Activated naive CD4-positive, alpha-beta T cell treated with anti-CD3 and anti-CD28 coated beads, Interleukin-2, amount 50 U/mL, for 72 hours (primary cell): ENCODE data around the gene MRPS9. TPM values are rescaled to one million over a fixed set of nuclear protein-coding genes. Genes with fewer than 3 reads are reported as not detected.
A peak's percentile ranks its signal among the peaks of the same experiment; 100 is the strongest.

Experiments used
- ATAC-seq, 2 donors: fragments of 150-1000 bp; cut with Tn5 transposase; 2 replicates each; pipeline ENCODE4 v1.10.0; 2021; ENCODE audit warnings: mild to moderate bottlenecking in 2 of 2, moderate library complexity in 2 of 2
- DNase-seq, 2 donors: peaks; one replicate each; pipeline ENCODE4 v3.0.0; 2021 to 2022; ENCODE audit warnings: low spot score in 2 of 2
- H3K27ac Mint-ChIP-seq, 2 donors: one replicate each; pipeline ENCODE4 v1.8.0; 2022; ENCODE audit warnings: mild to moderate bottlenecking in 2 of 2, mixed read lengths in 2 of 2
- H3K36me3 Mint-ChIP-seq, 2 donors: one replicate each; pipeline ENCODE4 v1.8.0; 2022; ENCODE audit warnings: mixed read lengths in 2 of 2
- H3K9me3 Mint-ChIP-seq, 2 donors: one replicate each; pipeline ENCODE4 v1.8.0; 2022; ENCODE audit warnings: mixed read lengths in 2 of 2
- total RNA-seq, 2 donors: library from RNA; stranded (reverse); gene quantifications; one replicate each; pipeline ENCODE4 v1.2.3, GENCODE V29; 2022

MRPS9 gene
- total RNA-seq, 2 donors from 2014 or later: 36.0 to 36.8 TPM

GRCh38 chr2:105103481-105103880, 65.6 kb downstream of the MRPS9 start:
- DNase-seq (no peak), ATAC-seq (no peak)
- no peaks in the 10 kb centered on the region for H3K9me3 Mint-ChIP-seq
- no peaks in the 10 kb centered on the region for H3K36me3 Mint-ChIP-seq
- peak overlapping the region in 1 of 2 donors; percentile 24 for H3K27ac Mint-ChIP-seq

- H3K36me3 Mint-ChIP-seq: no peaks in the 10 kb centered on the region
- ATAC-seq: no peak
- peak overlapping the region in 1 of 2 donors; percentile 24 for H3K27ac Mint-ChIP-seq
- DNase-seq: no peak
- no peaks in the 10 kb centered on the region for H3K9me3 Mint-ChIP-seq
These were observed 66.4 kb downstream of the MRPS9 start for GRCh38 chr2:105104208-105104731.

- Mint-ChIP-seq H3K9me3 (no peaks in the 10 kb centered on the region), H3K27ac (no peak overlapping the region), H3K36me3 (no peaks in the 10 kb centered on the region)
- ATAC-seq (no peak), DNase-seq (no peak)
These were observed 72.5 kb downstream of the MRPS9 start for GRCh38 chr2:105110295-105110829.

- DNase-seq: no peak
- Mint-ChIP-seq H3K9me3 (no peaks in the 10 kb centered on the region), H3K27ac (peak overlapping the region in 1 of 2 donors; percentile 68), H3K36me3 (no peaks in the 10 kb centered on the region)
- no peak for ATAC-seq
These were observed 73.7 kb downstream of the MRPS9 start for GRCh38 chr2:105111365-105112150.

GRCh38 chr2:105112345-105112744, 74.5 kb downstream of the MRPS9 start:
- no peaks in the 10 kb centered on the region for H3K9me3 Mint-ChIP-seq
- ATAC-seq: no peak
- H3K36me3 Mint-ChIP-seq: no peaks in the 10 kb centered on the region
- H3K27ac Mint-ChIP-seq: no peak overlapping the region
- DNase-seq: no peak

- Mint-ChIP-seq H3K36me3 (no peaks in the 10 kb centered on the region), H3K27ac (no peak overlapping the region), H3K9me3 (no peaks in the 10 kb centered on the region)
- ATAC-seq (no peak), DNase-seq (no peak)
These were observed 75.9 kb downstream of the MRPS9 start for GRCh38 chr2:105113616-105114291.

GRCh38 chr2:105114551-105114950, 76.7 kb downstream of the MRPS9 start:
- no peak for ATAC-seq
- Mint-ChIP-seq H3K27ac (no peak overlapping the region), H3K9me3 (no peaks in the 10 kb centered on the region), H3K36me3 (no peaks in the 10 kb centered on the region)
- no peak for DNase-seq

- no peak for DNase-seq
- Mint-ChIP-seq H3K27ac (no peak overlapping the region), H3K36me3 (no peaks in the 10 kb centered on the region), H3K9me3 (no peaks in the 10 kb centered on the region)
- ATAC-seq: no peak
These were observed 78.5 kb downstream of the MRPS9 start for GRCh38 chr2:105116348-105116747.

- Mint-ChIP-seq H3K36me3 (no peaks in the 10 kb centered on the region), H3K9me3 (no peaks in the 10 kb centered on the region), H3K27ac (no peak overlapping the region)
- ATAC-seq (no peak), DNase-seq (no peak)
These were observed 79.7 kb downstream of the MRPS9 start for GRCh38 chr2:105117565-105117964.

GRCh38 chr2:105118960-105119359, 81.1 kb downstream of the MRPS9 start:
- DNase-seq: peak in 1 of 2 donors; percentile 19
- Mint-ChIP-seq H3K27ac (no peak overlapping the region), H3K36me3 (no peaks in the 10 kb centered on the region), H3K9me3 (no peaks in the 10 kb centered on the region)
- ATAC-seq: peak; percentile 34 to 57

GRCh38 chr2:105121434-105121833, 83.6 kb downstream of the MRPS9 start:
- Mint-ChIP-seq H3K9me3 (no peaks in the 10 kb centered on the region), H3K36me3 (peaks cover 0 to 4% of the 10 kb centered on the region in 2 donors), H3K27ac (no peak overlapping the region)
- ATAC-seq: no peak
- no peak for DNase-seq

GRCh38 chr2:105125428-105125827, 87.6 kb downstream of the MRPS9 start:
- peaks cover 0 to 5% of the 10 kb centered on the region in 2 donors for H3K9me3 Mint-ChIP-seq
- H3K27ac Mint-ChIP-seq: no peak overlapping the region
- DNase-seq (no peak), ATAC-seq (no peak)
- peaks cover 0 to 10% of the 10 kb centered on the region in 2 donors for H3K36me3 Mint-ChIP-seq

- ATAC-seq (no peak), DNase-seq (no peak)
- Mint-ChIP-seq H3K9me3 (peaks cover 0 to 5% of the 10 kb centered on the region in 2 donors), H3K27ac (peak overlapping the region in 1 of 2 donors; percentile 15), H3K36me3 (peaks cover 0 to 10% of the 10 kb centered on the region in 2 donors)
These were observed 88.1 kb downstream of the MRPS9 start for GRCh38 chr2:105125920-105126319.

GRCh38 chr2:105126336-105126735, 88.5 kb downstream of the MRPS9 start:
- no peak for DNase-seq
- Mint-ChIP-seq H3K9me3 (peaks cover 0 to 5% of the 10 kb centered on the region in 2 donors), H3K27ac (peak overlapping the region in 1 of 2 donors; percentile 15), H3K36me3 (peaks cover 0 to 10% of the 10 kb centered on the region in 2 donors)
- ATAC-seq: no peak

- peak overlapping the region in 1 of 2 donors; percentile 38 for H3K27ac Mint-ChIP-seq
- peaks cover 0 to 10% of the 10 kb centered on the region in 2 donors for H3K36me3 Mint-ChIP-seq
- ATAC-seq (peak; percentile 78 to 80), DNase-seq (no peak)
- peaks cover 0 to 5% of the 10 kb centered on the region in 2 donors for H3K9me3 Mint-ChIP-seq
These were observed 89.5 kb downstream of the MRPS9 start for GRCh38 chr2:105127289-105127915.

- H3K36me3 Mint-ChIP-seq: peaks cover 0 to 10% of the 10 kb centered on the region in 2 donors
- ATAC-seq: no peak
- H3K27ac Mint-ChIP-seq: no peak overlapping the region
- H3K9me3 Mint-ChIP-seq: peaks cover 0 to 5% of the 10 kb centered on the region in 2 donors
- DNase-seq: no peak
These were observed 91.9 kb downstream of the MRPS9 start for GRCh38 chr2:105129722-105130232.
